ENCODE results near the gene PPFIA2.
A peak's percentile ranks its signal among the peaks of the same experiment; 100 is the strongest.

PPFIA2 gene

DNA sequence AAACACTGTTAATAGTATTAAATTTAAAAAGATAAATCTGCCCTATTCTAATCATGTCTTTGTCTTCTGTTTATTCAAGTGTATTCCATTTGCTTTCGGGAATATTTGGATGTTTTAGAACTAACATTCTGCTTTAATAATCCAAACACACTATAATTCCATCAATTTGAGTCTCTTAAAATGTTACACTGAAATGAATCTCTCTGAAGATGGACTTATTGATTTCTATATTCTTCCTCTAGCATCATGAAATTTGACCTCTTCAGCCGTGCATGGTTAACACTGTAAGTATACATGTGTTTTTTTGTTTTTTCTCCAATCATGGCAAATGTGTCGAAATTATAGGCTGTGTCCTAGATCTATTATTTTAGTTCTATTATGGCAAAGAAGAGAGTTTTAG is 342.1 kb downstream of the PPFIA2 start:
- peak; percentile 68 for DNase-seq

DNA sequence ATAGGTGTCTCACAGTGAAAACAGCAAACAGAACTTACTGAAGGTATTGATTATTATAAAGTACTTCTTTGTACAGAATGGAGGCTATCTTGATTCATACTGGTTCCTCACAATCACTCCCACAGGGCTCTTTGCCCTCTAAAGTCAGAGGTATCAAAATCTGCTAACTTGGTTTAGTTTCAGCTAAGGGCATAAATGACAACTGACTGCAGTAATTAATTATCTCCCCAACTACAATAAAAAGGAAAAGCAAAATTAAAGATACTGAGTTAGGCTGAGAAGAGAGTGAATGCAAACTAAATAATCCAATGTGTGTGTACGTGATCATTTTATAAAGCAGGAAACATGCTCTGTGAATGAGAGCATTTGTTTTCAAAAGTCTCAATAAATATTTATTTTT is 342.6 kb downstream of the PPFIA2 start:
- DNase-seq: peak; percentile 52

DNA sequence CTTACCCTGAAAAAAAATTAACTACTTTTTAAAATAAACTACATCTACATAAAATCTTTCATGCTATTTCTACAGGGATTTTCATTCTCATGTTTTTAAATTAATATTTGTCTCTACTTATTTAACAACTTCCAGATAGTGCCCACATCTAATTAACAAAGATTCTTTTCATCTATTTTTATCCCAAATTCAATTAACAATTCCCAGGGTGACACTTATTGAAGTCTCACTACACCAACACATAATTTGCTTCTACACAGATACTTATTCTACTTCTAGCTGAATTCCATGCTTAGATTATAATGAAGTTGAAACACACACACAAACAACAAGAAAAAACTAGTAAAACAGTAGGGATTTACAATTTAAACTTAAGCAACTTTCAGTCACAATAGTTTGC is 344.7 kb downstream of the PPFIA2 start:
- DNase-seq: no peak

DNA sequence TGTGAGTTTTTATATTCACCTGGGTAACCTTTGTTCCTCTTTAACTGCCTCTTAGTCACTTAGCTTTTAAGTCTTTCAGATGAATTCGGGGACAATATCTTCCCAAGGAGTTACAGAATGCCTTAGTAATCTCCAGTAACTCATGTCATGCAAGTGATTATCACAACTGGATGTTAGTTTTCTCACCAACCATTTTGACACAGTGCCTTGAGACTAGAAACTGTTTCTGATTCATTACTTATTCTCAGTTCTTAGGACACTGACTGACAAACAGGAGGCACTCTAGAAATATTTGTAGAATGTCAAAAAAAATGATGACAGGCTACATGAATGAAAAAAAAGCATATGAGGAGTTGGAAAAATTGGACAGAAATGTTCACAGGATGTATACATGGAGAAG is 346.2 kb downstream of the PPFIA2 start:
- no peak for DNase-seq

DNA sequence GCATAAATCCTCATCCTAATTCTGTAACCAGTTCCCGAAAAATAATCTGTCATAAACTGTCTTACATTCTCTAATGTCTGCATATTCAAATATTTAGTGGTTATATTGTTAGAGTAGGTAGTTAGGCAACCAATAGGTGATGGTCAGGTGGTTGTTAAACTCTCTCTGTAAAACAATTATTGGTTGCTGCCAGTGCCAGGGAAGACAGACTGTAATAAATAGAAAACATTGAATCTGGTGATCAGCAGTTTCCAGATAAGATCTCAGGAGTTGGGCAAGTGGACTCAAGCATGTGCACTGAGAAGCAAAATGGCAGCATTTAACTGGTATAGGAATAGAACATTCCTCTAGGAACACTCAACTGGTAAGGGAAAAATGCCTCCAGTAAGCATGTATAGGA is 355.8 kb downstream of the PPFIA2 start:
- no peak for DNase-seq

DNA sequence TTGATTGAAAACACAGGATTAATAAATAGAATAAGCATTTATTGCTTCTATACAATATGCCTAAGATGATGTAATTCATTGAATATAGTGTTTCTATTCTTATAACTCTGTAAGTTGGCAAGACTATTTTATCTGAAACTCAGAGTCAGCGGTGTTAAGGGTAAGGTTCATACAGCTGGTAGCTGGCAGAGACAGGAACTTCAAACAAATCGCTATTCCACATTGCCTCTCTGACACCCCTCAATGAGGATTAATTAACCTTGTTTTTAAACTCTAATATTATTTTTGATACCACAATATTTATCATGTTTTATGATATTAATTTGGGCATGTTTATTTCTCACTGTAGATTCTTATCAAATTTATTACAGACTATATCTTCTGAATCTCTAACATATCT is 357.9 kb downstream of the PPFIA2 start:
- no peak for DNase-seq

DNA sequence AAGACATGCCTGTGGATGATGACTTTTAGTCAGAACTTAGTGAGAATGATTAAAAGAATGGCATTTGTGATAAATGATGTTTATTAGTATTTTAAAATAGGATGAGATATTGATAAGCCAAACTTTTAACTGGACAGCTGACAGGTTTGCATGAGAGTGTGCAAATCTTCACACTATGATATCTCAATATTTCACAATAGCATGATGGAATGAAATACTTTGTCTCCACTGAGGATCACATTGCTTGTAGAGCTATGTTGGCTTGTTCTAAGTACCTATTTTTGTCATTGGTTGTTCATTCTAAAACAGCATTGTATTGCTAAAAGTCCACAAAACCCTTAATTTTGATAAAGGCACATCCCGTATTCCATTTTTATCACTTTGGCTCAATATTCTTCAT is 359.1 kb downstream of the PPFIA2 start:
- no peak for DNase-seq

DNA sequence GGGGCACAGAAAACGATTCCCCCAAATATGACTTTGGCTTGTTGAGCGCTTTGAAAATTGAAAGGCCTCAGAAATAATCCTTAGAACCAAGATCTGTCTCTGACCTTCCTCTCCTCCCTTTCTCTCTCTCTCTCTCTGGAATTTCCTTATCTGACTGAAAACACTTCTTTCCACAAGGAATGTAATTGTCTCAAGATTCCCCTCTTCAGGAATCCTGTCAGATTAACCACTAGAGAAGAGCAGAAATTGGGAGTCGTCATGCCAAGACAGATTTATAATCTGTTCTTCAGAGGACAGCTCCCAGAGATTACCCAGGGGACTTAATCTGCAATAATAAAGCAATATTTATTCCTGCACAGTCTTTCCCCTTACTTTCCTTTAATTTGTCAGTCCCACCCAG is 363.7 kb downstream of the PPFIA2 start:
- no peak for DNase-seq

DNA sequence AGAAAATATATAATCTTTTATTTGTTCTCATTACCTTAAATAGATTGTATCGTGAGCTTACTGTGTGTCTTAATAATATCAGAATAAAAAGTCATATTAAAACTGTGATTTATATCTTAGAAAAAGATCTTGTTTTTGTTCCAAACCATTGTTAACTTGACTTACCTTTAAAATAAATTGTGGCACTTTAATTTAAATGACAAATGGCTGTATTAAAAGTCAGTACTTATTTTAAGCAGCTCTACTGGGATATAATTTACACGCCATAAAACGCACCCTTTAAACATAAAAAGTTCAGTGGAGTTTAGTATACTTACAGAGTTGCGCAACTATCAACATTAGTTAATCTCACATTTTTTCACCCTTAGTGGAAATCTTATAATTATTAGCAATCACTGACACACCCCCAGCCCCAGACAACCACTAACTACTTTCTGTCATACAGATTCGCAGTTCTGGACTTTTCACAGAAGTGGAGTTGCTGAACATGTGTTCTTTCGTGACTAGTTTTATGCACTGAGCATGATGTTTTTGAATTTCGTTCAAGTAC is 369.5 kb downstream of the PPFIA2 start:
- DNase-seq: no peak

DNA sequence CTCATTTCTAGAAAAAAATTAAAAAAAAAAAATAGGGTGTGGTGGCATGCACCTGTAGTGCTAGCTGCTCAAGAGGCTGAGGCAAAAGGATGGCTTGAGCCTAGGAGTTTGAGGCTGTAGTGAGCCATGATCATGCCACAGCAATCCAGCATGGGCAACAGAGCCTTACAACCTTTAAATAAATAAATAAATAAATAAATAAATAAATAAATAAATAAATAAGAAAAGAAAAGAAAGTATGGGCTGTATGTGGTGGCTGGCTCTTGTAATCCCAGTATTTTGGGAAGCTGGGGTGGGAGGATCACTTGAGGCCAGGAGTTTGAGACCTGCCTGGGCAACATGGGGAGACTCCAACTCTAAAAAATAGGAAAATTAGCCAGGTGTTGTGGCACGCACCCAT is 373.0 kb downstream of the PPFIA2 start:
- DNase-seq: no peak

DNA sequence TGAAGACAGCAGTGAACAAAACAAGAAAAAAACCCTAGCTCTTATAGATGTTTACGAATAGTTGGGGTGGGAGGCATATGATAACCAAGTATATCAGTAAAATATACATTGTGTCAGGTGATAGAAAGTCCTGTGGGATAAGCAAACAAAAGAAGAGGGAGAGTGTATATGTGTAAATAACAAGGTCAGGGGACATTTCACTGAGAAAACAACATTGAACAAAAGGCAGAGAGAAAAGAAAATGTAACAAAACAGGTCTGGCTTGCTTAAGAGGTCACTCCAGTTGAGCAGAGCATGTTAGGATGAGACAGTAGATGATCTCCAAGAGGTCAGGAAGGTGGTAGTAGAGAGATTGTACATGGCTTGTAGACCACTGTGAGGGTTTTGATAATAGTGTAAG is 377.2 kb downstream of the PPFIA2 start:
- peak; percentile 62 for DNase-seq

DNA sequence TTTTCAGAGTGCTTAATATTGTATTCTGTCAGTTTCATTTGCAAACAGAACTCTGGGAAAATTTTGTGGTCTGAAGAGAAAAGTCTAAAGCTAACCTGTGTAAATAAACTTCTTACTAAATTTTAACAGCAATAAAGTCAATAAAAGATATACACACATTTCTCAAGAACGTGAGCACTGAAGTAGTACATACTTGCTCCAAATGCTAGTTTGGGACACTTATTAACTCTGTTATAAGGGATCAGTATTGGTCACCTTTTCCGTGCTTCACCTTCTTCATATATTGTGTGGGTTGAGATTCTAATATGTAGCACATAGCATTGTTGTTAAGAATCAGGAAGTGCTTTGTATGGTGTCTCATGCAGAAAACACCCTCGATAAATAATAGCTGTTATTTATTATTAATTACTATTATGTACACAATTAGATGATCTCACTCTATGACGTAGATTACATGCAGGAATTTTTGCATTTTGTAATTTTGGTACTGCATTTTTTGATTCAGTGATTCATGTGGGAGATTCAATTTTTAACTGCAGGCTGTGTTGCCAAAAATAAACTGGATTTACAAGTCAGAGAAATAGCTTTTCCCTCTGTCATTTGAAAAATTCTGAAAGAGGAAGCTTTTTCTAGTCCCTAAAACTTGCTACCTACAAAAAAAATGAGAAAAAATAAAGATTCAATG is 380.4 kb downstream of the PPFIA2 start:
- DNase-seq: no peak

DNA sequence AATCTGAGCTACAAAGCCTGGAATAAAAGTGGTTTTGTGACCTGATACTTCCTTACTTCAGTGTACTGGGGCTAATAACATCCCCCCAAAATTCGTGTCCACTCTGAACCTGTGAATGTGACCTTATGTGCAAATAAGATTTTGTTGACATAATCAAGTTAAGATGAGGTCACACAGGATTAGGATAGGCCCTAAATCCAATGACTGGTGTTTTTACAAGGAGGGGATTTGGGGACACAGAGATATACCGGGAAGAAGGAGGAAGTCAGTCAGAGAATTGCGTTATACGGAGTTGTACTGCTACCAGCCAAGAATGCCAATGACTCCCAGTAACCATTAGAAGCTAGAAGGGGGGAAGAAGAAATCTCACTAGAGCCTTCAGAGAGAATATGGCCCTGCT is 381.4 kb downstream of the PPFIA2 start:
- DNase-seq: no peak

DNA sequence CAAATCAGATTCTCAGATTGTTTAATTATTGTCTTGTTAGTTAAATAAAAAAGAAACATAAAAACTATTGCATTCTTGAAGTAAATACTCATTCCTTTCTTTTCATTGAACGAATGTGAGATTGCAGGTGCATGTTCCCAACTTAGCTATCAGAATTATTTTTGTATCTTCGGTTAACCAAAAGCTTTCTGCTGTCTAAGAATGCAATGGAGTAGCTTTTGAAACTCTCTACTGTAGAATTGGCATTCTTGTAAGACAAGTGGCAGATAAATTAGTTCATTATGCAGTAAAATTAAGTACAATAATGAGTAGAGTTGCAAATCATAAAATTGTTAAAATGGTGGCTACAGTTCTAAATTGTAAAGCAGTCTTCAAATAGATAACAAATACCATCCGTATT is 383.2 kb downstream of the PPFIA2 start:
- no peak for DNase-seq

DNA sequence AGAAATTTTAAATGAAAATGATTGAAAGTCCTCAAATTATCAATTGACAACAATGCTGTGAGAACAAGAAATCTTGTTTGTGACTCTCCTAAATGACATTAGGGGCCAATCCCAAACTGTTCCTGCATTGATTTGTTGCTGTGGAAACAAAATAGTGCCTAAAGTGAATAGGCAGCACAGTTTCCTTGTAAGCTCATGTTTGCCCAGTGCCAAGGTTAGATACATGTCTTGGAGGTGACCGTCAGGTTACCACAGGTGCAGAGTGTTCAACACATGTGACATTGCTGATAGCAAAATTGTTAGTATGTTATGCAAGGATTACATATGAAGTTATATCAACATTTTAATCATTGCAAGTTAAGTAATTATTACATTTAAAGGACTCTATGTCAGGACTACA is 388.7 kb downstream of the PPFIA2 start:
- no peak for DNase-seq

DNA sequence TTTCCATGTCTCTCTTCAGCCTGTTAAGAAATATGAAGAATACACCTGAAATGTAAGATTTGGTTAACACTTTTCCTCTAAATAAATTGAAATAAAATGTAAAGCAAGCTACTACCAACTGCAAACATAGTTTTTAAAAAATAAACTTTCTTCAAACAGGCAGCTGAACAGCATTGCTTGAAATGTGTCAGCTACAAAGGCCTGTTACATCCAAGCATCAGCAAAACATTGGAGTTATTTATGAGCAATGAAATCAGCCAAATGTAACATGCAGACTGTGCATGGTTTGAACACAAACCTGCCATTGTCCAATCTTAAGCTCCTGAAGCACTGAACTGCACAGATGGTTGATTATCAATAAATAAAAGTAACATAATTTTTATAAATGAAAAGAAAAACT is 390.0 kb downstream of the PPFIA2 start:
- DNase-seq: no peak

DNA sequence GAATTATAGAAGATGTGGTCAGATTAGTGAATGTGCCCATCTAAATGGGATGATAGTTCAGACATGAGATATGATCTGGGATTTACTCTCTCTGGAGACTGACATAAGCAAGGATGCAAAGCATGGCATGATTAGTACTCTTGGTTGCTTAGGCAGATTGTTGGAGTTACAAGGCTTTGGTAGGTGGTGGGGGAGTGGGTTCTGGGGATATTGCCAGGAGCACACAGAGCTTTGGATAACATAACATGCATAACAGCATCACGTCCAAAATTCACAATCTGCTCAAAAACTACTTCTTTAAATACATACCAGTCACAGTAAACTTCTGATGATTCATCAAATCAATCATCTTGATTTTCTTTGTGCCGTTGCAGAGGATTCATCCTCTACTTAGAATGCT is 393.9 kb downstream of the PPFIA2 start:
- DNase-seq: no peak

DNA sequence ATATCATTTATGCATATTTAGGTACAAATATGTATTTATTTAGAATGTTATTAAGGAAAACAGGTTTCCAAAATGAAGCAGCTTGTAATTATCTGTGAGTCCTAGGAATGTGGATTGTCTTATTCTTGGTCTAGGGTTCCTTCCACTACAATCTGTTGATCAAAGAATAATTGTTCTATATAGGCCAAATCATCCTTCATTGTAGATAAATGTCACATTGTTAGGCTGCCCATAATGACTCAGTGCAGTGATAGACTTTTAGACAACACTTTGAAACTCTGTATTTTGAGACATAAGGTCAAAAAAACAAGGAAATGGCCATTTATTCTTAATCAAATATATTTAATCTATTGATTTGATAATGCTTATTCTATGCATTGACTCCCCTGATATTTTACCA is 398.2 kb downstream of the PPFIA2 start:
- no peak for DNase-seq

DNA sequence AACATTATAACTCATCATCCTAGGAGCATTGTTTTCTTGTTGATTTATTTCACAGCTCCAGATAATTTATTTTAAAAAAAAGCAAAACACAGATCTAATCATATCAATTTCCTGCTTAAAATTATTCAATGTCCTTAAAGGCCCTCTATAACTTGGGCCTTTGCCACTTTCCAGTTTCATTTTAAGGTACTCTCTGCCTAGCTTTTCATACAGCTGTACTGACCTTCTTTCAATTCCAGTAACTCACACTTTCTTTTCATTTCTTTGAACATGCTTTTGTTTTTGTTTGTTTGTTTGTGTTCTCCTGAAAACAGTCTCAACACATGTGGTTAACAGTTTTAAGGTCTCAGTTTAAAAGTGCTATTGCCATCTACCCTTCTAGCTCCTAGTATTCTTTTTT is 399.4 kb downstream of the PPFIA2 start:
- no peak for DNase-seq

DNA sequence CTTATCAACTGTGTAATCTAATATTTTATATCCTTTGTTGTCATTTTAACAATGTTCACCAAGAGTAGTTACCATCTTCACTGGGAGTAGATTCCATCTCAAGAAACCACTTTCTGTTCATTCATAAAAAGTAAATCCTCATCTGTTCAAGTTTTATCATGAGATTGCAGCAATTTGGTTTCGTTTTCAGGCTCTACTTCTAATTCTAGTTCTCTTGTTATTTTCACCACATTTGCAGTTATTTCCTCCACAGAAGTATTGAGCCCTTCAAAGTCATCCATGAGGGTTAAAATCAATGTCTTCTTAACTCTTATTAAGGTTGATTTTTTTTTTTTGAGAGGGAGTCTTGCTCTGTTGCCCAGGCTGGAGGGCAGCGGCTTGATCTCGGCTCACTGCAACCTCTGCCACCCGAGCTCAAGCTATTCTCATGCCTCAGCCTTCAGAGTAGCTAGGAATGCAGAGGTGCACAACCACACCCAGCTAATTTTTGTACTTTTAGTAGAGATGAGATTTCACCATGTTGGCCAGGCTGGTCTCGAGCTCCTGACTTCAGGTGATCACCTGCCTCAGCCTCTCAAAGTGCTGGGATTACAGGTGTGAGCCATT is 404.7 kb downstream of the PPFIA2 start:
- DNase-seq: no peak

DNA sequence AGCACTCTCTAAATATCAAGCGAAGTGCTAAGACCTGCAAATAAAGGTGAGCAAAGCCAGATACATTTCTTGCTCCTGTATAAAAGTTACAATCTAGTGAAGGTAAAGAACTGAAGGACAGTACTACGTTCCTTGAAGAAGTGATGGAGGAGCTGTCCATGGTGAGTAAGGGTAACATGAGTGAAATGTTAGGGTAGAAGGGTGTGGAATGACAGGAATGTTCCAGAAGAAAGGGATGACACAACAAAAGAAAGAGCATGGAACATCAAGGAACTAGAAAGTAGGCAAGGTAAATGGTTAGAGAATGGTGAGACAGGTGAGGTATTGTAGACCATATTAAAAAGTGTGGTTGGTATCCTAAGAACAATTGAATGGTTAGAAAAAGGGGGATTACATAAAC is 408.8 kb downstream of the PPFIA2 start:
- no peak for DNase-seq

DNA sequence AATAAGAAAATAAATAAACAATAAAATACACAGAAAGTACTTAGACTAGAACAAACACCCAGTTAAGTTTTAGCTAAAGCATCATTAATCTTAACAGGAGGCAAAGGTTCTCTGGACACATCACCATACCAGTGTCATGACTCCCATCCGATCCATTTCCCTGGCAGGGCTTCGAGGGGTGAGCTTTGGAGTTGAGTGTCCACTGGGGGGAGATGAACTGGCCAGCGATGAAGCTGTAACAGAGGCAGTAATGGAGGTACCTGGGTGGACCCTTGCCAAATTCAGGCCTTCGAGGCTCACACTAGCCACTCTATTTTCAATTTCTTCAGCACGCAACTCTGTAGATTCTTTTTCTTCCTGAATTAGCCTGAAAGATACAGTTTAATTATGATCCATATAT is 411.7 kb downstream of the PPFIA2 start:
- DNase-seq: no peak

DNA sequence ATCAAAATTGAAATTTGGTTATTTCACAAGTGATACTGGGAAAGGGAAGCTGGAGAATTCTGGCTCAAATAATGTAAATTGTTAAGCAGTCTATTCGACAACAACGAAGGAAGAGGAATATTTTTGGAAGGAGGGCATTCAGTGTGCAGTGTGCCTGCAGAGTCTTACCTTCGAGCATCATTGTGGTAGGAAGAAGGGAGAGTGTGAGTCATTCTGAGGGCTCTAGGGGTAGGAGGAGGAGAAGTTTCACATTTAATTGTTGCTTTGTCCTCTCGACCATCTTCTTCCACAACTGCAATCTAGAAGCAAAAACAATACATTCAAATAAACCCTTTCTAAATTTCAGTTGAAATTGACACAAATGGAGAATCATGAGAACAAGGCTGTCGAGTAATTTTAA is 418.2 kb downstream of the PPFIA2 start:
- no peak for DNase-seq

DNA sequence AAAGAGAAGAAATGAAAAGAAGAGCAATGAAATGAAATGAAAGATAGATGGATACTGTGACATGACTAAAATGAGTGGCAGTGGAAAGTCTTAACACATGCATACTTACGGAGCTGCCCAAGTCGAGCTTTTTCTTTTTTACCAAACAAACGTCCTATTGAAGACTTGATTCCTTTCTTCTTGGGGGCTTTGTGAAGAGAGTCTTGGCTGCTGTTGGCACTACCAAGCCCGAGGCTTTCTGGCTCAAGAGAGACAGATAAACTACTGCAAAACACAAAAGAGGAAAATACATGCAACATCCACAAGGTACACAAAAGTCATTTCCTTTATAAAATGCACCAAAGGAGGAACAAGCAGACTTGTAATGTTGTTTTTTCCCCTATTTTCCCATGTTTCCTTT is 420.1 kb downstream of the PPFIA2 start:
- DNase-seq: no peak

DNA sequence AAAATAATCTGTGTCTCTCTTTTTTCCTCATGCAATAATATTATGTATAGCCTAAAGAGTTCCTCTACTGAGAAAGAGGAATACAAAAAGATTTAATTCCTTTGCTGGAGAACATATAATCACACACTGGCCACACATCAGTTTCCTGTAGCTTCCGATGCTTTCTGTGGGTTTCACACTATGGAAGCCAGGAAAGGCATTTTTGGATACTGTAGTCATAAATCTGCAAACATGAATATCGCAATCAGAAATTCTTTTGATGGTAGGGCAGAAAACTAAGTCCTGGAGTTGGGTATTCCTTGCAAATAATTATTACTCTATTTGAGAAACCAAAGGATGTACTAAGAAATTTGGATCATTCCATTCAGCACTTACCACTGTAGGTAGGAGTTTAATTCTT is 421.3 kb downstream of the PPFIA2 start:
- DNase-seq: no peak

All from NCI-H774 (cell line).